Measurements from ENCODE around the gene RRP15.

Gene RRP15

DNA sequence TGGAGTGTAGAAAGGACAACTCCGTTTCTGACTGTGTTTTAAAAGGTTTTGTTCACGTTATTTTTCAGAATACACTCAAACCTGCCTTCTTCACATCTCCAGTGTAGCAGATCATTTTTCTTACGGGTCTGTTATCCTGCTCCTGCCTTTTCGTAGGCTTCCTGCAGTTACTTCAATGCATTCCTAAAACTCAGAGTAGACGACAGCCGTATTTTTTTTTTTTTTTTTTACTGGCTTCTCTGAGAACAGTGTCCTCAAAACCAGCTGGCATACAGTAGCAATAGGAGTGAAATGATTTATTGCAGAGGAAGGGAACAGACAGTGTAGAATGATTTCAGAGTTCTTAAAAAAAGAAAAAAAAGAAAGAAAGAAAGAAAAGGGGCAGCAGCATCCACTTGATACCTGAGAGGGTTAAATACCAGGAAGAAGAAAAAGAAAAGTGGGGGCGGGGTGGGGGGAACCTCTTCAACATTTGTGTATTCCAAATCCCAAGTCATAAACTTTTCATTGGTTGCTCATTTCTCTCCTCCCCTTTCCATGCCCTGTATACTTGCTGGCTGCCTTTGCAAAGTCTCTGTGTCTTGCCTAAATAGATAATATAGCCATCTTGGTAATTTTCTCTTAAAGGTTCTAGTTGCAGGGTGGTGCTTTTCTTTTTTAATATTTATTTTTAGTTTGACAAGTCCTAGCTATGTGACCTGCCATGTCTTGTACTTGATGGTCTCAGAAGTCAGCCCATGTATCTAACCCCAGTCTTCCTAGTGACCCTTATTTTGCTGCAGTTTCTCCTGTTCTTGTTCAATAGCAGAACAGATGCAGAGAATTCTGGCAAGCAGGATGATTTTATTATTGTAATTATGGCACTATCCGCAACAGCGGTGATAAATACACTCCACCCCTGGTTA lies 62.9 kb downstream of the RRP15 start:
- Histone ChIP-seq H3K27me3 (ENCODE audit: insufficient read depth, low read length) (0 out of 2 replicates have a peak, but pooled peaks cover 4% of the 10 kb centered on the region), H3K79me2 (ENCODE audit: insufficient read depth, low read length) (no peaks in the 10 kb centered on the region), H2AFZ (ENCODE audit: low read length) (no peak overlapping the region), H3K27ac (ENCODE audit: low read depth, low read length, poor library complexity, severe bottlenecking) (no peak overlapping the region), H3F3A (ENCODE audit: insufficient read depth, low read length) (no peaks in the 10 kb centered on the region), H3K9me3 (ENCODE audit: low read length) (no peaks in the 10 kb centered on the region), H4K20me1 (ENCODE audit: insufficient read depth, low read length) (no peaks in the 10 kb centered on the region), H3K4me3 (ENCODE audit: low read depth, low read length, poor library complexity, severe bottlenecking) (no peak overlapping the region), H3K36me3 (ENCODE audit: insufficient read depth, low read length) (no peaks in the 10 kb centered on the region; the same call in 1 of the 2 replicates), H3K9me2 (ENCODE audit: low read depth, low read length) (no peaks in the 10 kb centered on the region), H3K9ac (ENCODE audit: low read length) (no peak overlapping the region), H3K4me1 (ENCODE audit: insufficient read depth, low read length, severe bottlenecking) (peaks cover 22% of the 10 kb centered on the region), H3K4me2 (ENCODE audit: low read length) (no peak overlapping the region)
- TF ChIP-seq EZH2 (IDR thresholded peaks at IDR 0.05; ENCODE audit: borderline replicate concordance, low read length): no peak
- TF ChIP-seq, protein P1, sequence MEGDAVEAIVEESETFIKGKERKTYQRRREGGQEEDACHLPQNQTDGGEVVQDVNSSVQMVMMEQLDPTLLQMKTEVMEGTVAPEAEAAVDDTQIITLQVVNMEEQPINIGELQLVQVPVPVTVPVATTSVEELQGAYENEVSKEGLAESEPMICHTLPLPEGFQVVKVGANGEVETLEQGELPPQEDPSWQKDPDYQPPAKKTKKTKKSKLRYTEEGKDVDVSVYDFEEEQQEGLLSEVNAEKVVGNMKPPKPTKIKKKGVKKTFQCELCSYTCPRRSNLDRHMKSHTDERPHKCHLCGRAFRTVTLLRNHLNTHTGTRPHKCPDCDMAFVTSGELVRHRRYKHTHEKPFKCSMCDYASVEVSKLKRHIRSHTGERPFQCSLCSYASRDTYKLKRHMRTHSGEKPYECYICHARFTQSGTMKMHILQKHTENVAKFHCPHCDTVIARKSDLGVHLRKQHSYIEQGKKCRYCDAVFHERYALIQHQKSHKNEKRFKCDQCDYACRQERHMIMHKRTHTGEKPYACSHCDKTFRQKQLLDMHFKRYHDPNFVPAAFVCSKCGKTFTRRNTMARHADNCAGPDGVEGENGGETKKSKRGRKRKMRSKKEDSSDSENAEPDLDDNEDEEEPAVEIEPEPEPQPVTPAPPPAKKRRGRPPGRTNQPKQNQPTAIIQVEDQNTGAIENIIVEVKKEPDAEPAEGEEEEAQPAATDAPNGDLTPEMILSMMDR (IDR thresholded peaks at IDR 0.05; ENCODE audit: low read length): no peak

DNA sequence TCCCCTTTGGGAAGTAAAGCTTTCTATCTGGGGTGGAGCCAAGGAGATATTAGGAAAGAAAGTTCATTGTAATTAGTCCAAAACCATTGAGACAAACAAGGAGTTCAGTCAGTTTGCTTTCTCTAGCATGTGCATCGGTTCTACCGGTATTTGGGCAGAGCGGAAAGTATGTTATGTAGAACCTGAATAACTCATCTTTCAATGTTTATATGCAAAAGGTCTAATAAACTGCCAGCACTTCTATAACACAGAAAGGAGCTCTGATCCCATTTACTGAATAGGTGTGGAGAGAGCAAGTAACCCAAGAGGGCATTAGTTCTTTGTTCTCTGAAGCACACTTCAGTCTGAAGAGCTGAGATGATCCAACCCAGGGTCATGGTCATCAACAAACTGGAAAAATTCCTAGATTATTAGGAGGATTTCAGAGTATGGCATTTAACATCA lies 63.6 kb downstream of the RRP15 start:
- peaks cover 22% of the 10 kb centered on the region for H3K4me1 ChIP-seq (ENCODE audit: insufficient read depth, low read length, severe bottlenecking)
- H3K27me3 ChIP-seq (ENCODE audit: insufficient read depth, low read length): 0 out of 2 replicates have a peak, but pooled peaks cover 4% of the 10 kb centered on the region
- H3K27ac ChIP-seq (ENCODE audit: low read depth, low read length, poor library complexity, severe bottlenecking): no peak overlapping the region
- H3K4me3 ChIP-seq (ENCODE audit: low read depth, low read length, poor library complexity, severe bottlenecking): no peak overlapping the region
- H3K79me2 ChIP-seq (ENCODE audit: insufficient read depth, low read length): no peaks in the 10 kb centered on the region
- H3K36me3 ChIP-seq (ENCODE audit: insufficient read depth, low read length): no peaks in the 10 kb centered on the region; the same call in 1 of the 2 replicates
- TF ChIP-seq, protein P1 (IDR thresholded peaks at IDR 0.05; ENCODE audit: low read length): no peak
- no peak for TF ChIP-seq EZH2 (IDR thresholded peaks at IDR 0.05; ENCODE audit: borderline replicate concordance, low read length)
- H3K9me3 ChIP-seq (ENCODE audit: low read length): no peaks in the 10 kb centered on the region
- H3K9ac ChIP-seq (ENCODE audit: low read length): no peak overlapping the region
- H4K20me1 ChIP-seq (ENCODE audit: insufficient read depth, low read length): no peaks in the 10 kb centered on the region
- H3K4me2 ChIP-seq (ENCODE audit: low read length): no peak overlapping the region
- no peak overlapping the region for H2AFZ ChIP-seq (ENCODE audit: low read length)
- H3F3A ChIP-seq (ENCODE audit: insufficient read depth, low read length): no peaks in the 10 kb centered on the region
- H3K9me2 ChIP-seq (ENCODE audit: low read depth, low read length): no peaks in the 10 kb centered on the region

DNA sequence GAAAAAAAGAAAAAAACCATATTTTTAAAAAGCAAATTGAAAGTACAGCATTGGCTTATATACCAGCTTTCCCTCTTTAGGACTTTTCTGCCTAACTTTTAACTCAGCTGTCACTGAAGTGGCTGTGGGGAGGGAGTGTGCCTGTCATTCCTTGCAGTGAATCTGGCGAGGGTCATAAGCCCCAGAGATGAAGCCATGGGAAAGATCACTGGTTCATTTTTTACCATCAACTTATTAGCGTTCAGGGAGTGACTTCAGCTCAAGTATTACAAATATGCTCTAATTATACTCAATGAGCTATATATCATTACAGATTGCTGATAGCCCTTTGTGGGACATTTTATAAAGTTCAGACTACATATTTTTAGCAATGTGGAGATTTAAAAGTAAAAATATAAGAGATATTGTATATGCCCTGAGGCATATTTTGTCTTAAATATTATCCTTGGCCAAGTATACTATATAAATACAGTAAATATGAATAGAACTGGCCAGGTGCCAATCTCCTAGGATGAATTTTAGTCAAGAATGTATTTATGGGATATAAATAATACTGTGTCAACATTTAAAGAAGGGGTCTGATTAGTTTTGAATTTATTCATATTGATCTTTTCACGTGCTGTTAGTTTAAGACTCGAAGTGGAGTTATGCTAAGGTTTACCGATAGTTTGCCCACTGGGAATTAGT lies 64.4 kb downstream of the RRP15 start:
- Histone ChIP-seq H3K4me3 (ENCODE audit: low read depth, low read length, poor library complexity, severe bottlenecking) (no peak overlapping the region), H4K20me1 (ENCODE audit: insufficient read depth, low read length) (no peaks in the 10 kb centered on the region), H3K4me1 (ENCODE audit: insufficient read depth, low read length, severe bottlenecking) (peaks cover 22% of the 10 kb centered on the region), H2AFZ (ENCODE audit: low read length) (no peak overlapping the region), H3K79me2 (ENCODE audit: insufficient read depth, low read length) (no peaks in the 10 kb centered on the region), H3K4me2 (ENCODE audit: low read length) (no peak overlapping the region), H3K9ac (ENCODE audit: low read length) (no peak overlapping the region), H3K27ac (ENCODE audit: low read depth, low read length, poor library complexity, severe bottlenecking) (no peak overlapping the region), H3K27me3 (ENCODE audit: insufficient read depth, low read length) (0 out of 2 replicates have a peak, but pooled peaks cover 4% of the 10 kb centered on the region), H3K9me2 (ENCODE audit: low read depth, low read length) (no peaks in the 10 kb centered on the region), H3F3A (ENCODE audit: insufficient read depth, low read length) (no peaks in the 10 kb centered on the region), H3K36me3 (ENCODE audit: insufficient read depth, low read length) (no peaks in the 10 kb centered on the region), H3K9me3 (ENCODE audit: low read length) (no peaks in the 10 kb centered on the region)
- no peak for TF ChIP-seq EZH2 (IDR thresholded peaks at IDR 0.05; ENCODE audit: borderline replicate concordance, low read length)
- TF ChIP-seq, protein P1 (IDR thresholded peaks at IDR 0.05; ENCODE audit: low read length): no peak
